Parathyroid adenoma (tissue), 2 donors: ENCODE data around the gene AVPI1.
A peak's percentile ranks its signal among the peaks of the same experiment; 100 is the strongest.

ENCODE experiments used
- H2AFZ ChIP-seq: fragments of 300-600 bp; sonication (generic); one replicate; pipeline ENCODE4 v1.7.0; 2017; ENCODE audit warnings: antibody characterized with exemption, mild to moderate bottlenecking
- H3K27ac ChIP-seq: fragments of 300-600 bp; sonication (generic); one replicate; pipeline ENCODE4 v1.7.0; 2017
- H3K27me3 ChIP-seq: fragments of 300-600 bp; sonication (generic); one replicate; pipeline ENCODE4 v1.7.0; 2017; ENCODE audit warnings: low read length; ENCODE audit not compliant: control insufficient read depth, insufficient read depth
- H3K36me3 ChIP-seq: fragments of 300-600 bp; sonication (generic); one replicate; pipeline ENCODE4 v1.7.0; 2017; ENCODE audit warnings: low read length; ENCODE audit not compliant: control insufficient read depth, insufficient read depth
- H3K4me1 ChIP-seq: fragments of 300-600 bp; sonication (generic); one replicate; pipeline ENCODE4 v1.7.0; 2017; ENCODE audit warnings: control low read depth
- H3K4me2 ChIP-seq: fragments of 300-600 bp; sonication (generic); one replicate; pipeline ENCODE4 v1.7.0; 2017; ENCODE audit warnings: low read length
- H3K4me3 ChIP-seq: fragments of 300-600 bp; sonication (generic); one replicate; pipeline ENCODE4 v1.7.0; 2017; ENCODE audit warnings: low read depth, low read length
- H3K79me2 ChIP-seq: fragments of 300-600 bp; sonication (generic); one replicate; pipeline ENCODE4 v1.7.0; 2017; ENCODE audit warnings: control low read depth
- H3K9ac ChIP-seq: fragments of 300-600 bp; sonication (generic); one replicate; pipeline ENCODE4 v1.7.0; 2017; ENCODE audit warnings: mild to moderate bottlenecking
- H3K9me3 ChIP-seq: fragments of 300-600 bp; sonication (generic); one replicate; pipeline ENCODE4 v1.7.0; 2017; ENCODE audit warnings: low read length; ENCODE audit not compliant: control insufficient read depth
- CTCF ChIP-seq: fragments of 300-600 bp; sonication (generic); IDR thresholded peaks from one replicate; pipeline ENCODE4 v1.7.0; 2017; ENCODE audit warnings: antibody characterized with exemption, mild to moderate bottlenecking
- donor health status: primary hyperparathyroidism.

AVPI1 gene

GRCh38 chr10:97689559-97690020 lies 2.5 kb upstream of the AVPI1 start:
- Histone ChIP-seq H3K79me2 (peaks cover 4% of the 10 kb centered on the region), H3K27ac (no peak overlapping the region), H3K4me2 (no peak overlapping the region), H3K4me3 (no peak overlapping the region), H3K27me3 (no peaks in the 10 kb centered on the region), H3K9me3 (no peaks in the 10 kb centered on the region), H3K4me1 (peaks cover 21% of the 10 kb centered on the region), H3K9ac (no peak overlapping the region), H2AFZ (no peak overlapping the region), H3K36me3 (no peaks in the 10 kb centered on the region)
- no peak for TF ChIP-seq CTCF

DNA sequence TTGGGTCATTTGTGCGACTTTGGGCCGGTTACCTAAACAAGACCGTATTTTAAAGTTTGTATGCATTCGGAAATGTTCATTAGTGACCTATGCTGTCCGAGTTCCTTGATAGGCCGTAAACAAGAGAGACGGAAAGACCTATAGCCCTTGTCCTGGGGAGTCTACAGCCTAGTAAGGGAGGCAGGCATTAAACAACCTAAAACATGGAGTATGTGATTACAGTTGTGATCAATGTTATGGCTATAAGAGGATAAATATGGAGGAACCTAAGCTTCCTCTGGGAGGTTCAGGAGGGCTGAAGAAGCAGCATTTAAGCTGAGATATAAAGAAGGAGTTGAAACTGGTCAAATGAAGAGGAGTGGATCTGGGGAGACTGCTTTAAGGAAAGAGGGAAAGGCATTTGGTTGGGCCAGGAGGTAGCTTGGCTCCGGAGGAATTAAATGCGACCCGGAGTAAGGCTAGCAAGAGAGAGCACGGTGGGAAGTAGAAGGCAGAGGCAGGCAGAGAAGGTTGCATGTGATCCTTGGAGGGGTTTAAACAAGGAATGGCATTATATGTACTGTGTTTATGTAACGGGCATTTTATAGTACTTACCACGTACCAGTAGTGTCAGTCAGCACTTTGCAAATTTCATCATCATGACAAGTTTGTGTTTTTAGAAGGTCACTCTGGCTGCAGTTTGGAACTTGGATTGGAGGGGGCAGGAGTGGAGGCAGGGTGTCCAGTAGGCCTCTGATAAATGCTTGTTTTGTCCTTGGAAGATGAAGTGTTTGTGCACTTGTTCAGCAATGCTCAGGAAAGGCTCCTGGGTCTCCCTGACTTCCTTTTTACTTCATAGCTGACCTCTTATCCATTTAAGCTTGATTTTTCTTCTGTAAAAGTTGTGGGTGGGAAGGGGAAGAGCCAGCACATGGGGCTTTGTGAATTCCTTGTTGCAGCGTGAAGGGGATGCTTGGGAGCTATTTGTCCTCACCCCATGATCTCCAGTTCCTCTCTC lies 1.0 kb upstream of the AVPI1 start:
- Histone ChIP-seq H2AFZ (peak overlapping the region; percentile 98), H3K4me2 (peak overlapping the region; percentile 88), H3K9ac (no peak overlapping the region), H3K27me3 (no peaks in the 10 kb centered on the region), H3K36me3 (no peaks in the 10 kb centered on the region), H3K79me2 (peaks cover 4% of the 10 kb centered on the region), H3K4me3 (peak overlapping the region; percentile 74), H3K9me3 (no peaks in the 10 kb centered on the region), H3K27ac (peak overlapping the region; percentile 79), H3K4me1 (peaks cover 21% of the 10 kb centered on the region)
- no peak for TF ChIP-seq CTCF

GRCh38 chr10:97686301-97686961 lies 610 bp downstream of the AVPI1 start:
- H2AFZ ChIP-seq, result peak overlapping the region; percentile 94
- no peaks in the 10 kb centered on the region for H3K9me3 ChIP-seq
- peak overlapping the region; percentile 74 for H3K4me3 ChIP-seq
- H3K9ac ChIP-seq, result peak overlapping the region; percentile 58
- H3K27ac ChIP-seq, result peak overlapping the region; percentile 79
- peak overlapping the region; percentile 88 for H3K4me2 ChIP-seq
- H3K36me3 ChIP-seq, result no peaks in the 10 kb centered on the region
- H3K27me3 ChIP-seq, result no peaks in the 10 kb centered on the region
- peaks cover 21% of the 10 kb centered on the region for H3K4me1 ChIP-seq
- H3K79me2 ChIP-seq, result peaks cover 4% of the 10 kb centered on the region
- TF ChIP-seq CTCF, result no peak

DNA sequence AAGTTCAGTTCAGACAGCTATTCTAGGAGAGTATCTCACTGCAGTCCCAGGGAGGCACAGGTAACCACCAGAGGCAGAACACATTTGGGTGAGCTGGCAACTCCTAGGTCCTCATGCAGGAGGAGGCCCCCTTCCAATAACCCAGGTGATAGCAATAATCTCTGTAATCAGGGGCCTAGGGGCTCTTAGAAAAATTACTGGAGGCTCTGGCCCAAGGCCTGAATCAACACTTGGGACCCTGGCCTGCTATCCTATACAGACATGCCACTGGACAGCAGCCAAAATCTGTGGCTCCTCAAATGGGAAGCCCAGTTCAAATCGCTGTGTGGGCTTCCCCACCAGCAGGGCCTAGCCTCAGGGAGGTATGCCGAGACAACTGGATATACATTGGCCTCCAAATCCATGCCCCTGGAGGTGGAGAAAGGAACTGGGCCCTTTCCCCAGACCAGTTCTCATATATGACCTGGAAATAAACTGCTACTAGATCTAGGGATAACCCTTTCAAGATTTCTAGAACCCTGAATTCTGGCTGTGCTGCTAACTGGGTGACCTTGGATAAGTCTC lies 1.6 kb downstream of the AVPI1 start:
- H3K9ac ChIP-seq, result no peak overlapping the region

More for the DNA sequence above, 1.6 kb downstream of the AVPI1 start:
- Histone ChIP-seq H3K36me3 (no peaks in the 10 kb centered on the region), H3K27me3 (no peaks in the 10 kb centered on the region), H3K4me3 (no peak overlapping the region), H3K9me3 (no peaks in the 10 kb centered on the region), H3K4me1 (peaks cover 21% of the 10 kb centered on the region), H3K4me2 (peak overlapping the region; percentile 18), H2AFZ (no peak overlapping the region), H3K79me2 (peaks cover 4% of the 10 kb centered on the region), H3K27ac (no peak overlapping the region)
- TF ChIP-seq CTCF, result no peak
